SK-N-SH treated with all-trans-retinoic acid at 6 μM for 48 hours (cell line): Measurements from ENCODE around the gene BAG5.

ENCODE experiments used
- BACH2 ChIP-seq: fragments of 250-450 bp; sonication (Bioruptor Pico); IDR thresholded peaks from 2 replicates; pipeline ENCODE4 v1.9.0; 2021; ENCODE audit warnings: mild to moderate bottlenecking, borderline replicate concordance
- CREB5 ChIP-seq: fragments of 250-450 bp; sonication (Bioruptor Pico); IDR thresholded peaks from 2 replicates; pipeline ENCODE4 v1.5.1; 2020; ENCODE audit warnings: low read depth, mild to moderate bottlenecking, moderate library complexity
- PATZ1 ChIP-seq: fragments of 250-450 bp; sonication (Bioruptor Pico); IDR thresholded peaks from 2 replicates; pipeline ENCODE4 v1.8.0; 2020; ENCODE audit warnings: mild to moderate bottlenecking, moderate library complexity, borderline replicate concordance
- RARB ChIP-seq: fragments of 250-450 bp; sonication (Bioruptor Pico); IDR thresholded peaks from 2 replicates; pipeline ENCODE4 v1.8.0; 2021; ENCODE audit warnings: mild to moderate bottlenecking, moderate library complexity
- SNAI2 ChIP-seq: fragments of 250-450 bp; sonication (Bioruptor Pico); IDR thresholded peaks from 2 replicates; pipeline ENCODE4 v1.5.0; 2020; ENCODE audit warnings: mild to moderate bottlenecking, moderate library complexity
- TCF4 ChIP-seq: fragments of 250-450 bp; sonication (Bioruptor Pico); IDR thresholded peaks from 2 replicates; pipeline ENCODE4 v1.8.0; 2021; ENCODE audit warnings: mild to moderate bottlenecking, moderate library complexity, borderline replicate concordance
- TOX ChIP-seq: fragments of 250-450 bp; sonication (Bioruptor Pico); IDR thresholded peaks from 2 replicates; pipeline ENCODE4 v1.8.0; 2021; ENCODE audit warnings: mild to moderate bottlenecking, moderate library complexity, borderline replicate concordance
- TSHZ2 ChIP-seq: fragments of 250-450 bp; sonication (Bioruptor Pico); IDR thresholded peaks from 2 replicates; pipeline ENCODE4 v1.5.0; 2020; ENCODE audit warnings: mild to moderate bottlenecking, moderate library complexity
- ZC3H10 ChIP-seq: fragments of 250-450 bp; sonication (Bioruptor Pico); IDR thresholded peaks from 2 replicates; pipeline ENCODE4 v1.5.1; 2021; ENCODE audit warnings: mild to moderate bottlenecking, moderate library complexity
- ZFP3 ChIP-seq: fragments of 250-450 bp; sonication (Bioruptor Pico); IDR thresholded peaks from 2 replicates; pipeline ENCODE4 v1.5.0; 2020; ENCODE audit warnings: mild to moderate bottlenecking, moderate library complexity

GRCh38 chr14:103528587-103529382 lies 33.7 kb downstream of the BAG5 start, which contains the start of gene TRMT61A:
- TF ChIP-seq TCF4 (no peak), ZC3H10 (CRISPR knock-in tag) (no peak), BACH2 (CRISPR knock-in tag) (no peak), TOX (CRISPR knock-in tag) (no peak), ZFP3 (CRISPR knock-in tag) (no peak), SNAI2 (CRISPR knock-in tag) (no peak), RARB (CRISPR knock-in tag) (no peak), TSHZ2 (CRISPR knock-in tag) (no peak), PATZ1 (CRISPR knock-in tag) (no peak), CREB5 (CRISPR knock-in tag) (no peak)
